GM21360 (cell line): ENCODE data around the gene UAP1L1.
"Not testable (repeated sequence)": the region's sequence is repeated elsewhere in the genome, so short reads cannot be mapped to it uniquely, and the experiment has no call there.

ENCODE experiments used
- ATAC-seq: cut with Tn5 transposase; IDR thresholded peaks from one replicate; pipeline ENCODE4 v1.9.1; 2021; ENCODE audit warnings: mild to moderate bottlenecking, moderate library complexity; ENCODE audit not compliant: unreplicated experiment

The UAP1L1 gene

DNA sequence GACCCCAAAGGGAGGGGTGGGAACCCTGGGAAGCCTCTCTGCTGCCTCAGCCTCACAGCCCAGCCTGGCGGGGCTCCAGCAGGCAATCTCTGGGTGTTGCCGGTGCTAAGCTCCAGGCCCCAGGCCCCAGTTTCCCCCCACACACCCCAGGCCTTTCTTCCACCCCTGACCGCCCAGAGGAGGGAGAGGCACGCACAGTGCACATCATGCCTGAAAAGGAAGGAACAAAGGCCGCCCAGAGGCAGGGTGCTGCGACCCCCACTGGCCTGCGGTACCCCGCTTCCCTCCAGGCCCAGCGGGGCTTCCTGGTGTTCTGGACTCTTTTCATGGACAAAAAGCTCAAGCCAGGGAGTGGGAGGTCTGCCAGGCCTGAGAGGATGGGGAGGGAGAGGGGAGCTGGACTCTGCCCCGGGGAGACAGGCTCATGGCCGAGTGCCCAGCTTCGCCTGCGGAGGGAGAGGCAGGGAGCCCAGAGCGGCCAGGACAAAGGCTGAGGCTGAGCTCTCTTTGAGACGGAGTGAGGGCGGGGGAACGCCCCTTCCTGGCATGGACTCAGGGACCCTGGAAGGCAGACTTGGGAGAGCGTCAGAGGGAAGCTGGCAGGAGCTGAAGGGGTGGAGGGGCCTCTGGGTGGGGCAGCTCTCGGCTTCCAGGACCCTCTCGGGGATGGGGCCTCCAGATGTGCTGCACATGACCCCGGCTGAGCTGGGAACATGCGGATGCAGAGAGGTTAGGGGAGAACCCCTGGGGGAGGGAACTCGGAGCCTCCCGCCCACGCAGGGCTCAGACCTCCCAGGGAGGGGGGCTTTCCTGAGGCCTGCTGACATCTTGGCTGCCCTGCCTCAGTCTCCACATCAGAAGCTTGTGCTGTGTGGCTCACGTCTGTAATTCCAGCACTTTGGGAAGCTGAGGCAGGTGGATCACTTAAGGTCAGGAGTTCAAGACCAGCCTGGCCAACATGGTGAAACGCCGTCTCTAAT is 21.6 kb upstream of the UAP1L1 start:
- ATAC-seq = no peak

DNA sequence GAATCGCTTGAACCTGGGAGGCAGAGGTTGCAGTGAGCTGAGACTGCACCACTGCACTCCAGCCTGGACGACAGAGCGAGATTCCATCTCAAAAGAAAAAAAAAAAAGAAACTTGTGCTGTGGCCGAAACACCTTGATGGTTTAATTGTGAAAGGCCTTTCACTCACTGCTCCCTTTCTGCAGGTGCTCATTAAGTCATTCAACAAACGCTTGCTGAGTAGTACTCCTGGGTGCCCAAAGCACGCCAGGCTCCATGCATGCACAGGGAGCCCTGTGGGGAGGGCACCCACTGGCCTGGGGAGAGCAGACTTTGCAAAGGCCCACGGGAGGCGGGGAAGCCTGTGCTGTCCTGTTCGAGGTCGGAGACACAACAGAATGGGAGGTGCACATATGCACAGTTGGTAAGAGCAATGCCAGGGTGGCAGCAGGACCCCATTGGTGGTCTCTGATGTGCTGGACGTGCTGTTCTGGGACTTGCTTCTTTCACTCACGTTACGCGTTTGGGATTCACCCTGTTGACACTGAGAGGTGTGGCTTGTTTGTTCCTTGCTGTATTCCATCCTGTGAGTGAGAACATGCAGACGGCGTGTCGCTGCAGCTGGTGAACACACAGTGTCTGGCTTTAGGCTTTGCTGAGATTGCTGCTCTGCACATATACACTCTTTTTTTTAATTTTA is 20.4 kb upstream of the UAP1L1 start:
- no peak for ATAC-seq

GRCh38 chr9:137057545-137057944 is 19.8 kb upstream of the UAP1L1 start:
- no peak for ATAC-seq

GRCh38 chr9:137058521-137059234 is 18.6 kb upstream of the UAP1L1 start:
- ATAC-seq = no peak

- ATAC-seq = no peak
Observed at GRCh38 chr9:137062384-137062783, 14.9 kb upstream of the UAP1L1 start.

- ATAC-seq = not testable (repeated sequence)
Observed at GRCh38 chr9:137062798-137063197, 14.5 kb upstream of the UAP1L1 start.

GRCh38 chr9:137063311-137064026 is 13.8 kb upstream of the UAP1L1 start:
- no peak for ATAC-seq

DNA sequence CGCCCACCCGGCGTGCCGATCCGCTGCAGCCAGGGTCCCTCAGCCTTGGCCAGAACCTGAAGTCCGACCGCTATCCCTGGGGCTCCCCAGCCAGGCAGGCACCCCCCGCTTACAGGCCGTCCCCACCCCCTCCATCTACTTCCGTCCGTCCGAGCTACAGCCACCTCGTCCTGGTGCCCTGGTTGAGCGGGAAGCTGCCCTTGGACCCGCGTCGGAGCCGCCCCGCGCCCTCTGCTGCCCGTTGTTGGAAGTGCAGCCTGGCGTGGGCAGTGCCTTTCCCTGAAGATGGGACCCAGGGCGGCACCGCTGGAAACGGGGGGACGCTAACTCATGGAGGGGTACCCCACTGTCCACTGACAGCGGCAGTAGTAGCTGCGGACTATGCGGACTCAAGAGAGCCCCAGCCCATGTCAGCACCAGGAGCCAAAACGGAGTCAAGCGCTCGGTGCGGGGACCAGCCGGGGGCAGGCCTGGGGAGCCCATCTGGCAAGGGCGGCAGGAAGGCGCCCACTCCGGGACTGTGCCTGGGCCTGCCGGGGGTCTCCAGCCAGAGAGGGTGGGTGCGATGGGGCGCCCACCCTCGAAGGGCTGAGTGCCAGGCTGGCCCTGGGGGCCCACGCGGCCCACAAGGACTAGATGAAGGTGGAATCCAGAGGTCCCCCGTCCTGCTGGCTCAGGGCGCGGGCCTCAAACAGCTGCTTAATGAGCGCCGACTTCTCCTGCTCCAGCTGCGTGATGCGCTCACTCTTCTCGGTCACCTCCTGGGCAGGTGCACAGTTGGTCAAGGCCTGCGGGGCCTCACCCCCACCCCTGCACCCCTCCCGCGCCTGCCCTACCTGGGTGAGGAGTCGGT is 13.1 kb upstream of the UAP1L1 start:
- no peak for ATAC-seq

DNA sequence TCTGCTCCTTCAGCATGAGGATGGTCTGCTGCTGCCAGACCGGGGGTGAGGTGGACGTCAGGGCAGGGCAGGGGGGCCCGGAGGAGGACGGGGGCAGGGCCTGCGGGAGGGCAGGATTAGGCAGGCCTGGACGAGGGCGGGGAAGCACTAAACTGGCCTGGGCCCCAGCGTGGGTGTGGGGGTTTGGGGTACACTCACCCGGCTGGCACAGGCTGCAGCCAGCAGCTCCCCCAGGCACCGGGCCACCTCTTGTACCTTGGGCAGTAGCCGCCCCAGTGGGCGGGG is 12.5 kb upstream of the UAP1L1 start:
- ATAC-seq = no peak

DNA sequence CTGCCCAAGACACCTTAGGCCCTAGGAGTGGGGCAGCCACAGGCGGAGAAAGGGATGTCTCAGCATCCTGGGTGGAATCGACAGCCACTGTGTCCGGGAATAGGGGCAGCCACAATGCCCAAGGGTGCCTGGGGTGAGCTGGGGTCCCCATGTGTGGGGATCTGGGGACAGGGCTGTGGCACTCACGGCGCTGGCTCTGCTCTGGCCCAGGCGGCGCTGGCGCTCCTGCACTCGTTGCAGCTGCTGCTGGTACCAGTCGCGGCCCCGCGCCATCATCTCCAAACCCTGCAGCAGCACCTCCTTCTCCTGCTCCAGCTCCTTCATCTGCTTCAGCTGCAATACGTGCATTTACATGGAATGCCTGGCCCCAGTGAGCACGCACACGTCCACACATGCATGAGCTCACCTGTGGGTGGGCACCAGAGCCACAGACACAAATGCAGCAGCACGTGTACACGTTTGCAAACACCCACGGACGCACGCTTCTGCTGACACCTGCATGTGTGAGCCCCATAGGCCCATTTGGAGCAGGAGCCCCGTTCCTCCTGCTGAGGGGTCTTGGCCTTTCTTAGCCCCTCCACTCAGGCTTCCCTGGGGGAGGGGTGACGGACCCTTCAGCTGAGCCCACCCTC is 11.9 kb upstream of the UAP1L1 start:
- ATAC-seq = no peak

- no peak for ATAC-seq
Observed at GRCh38 chr9:137066096-137066861, 11.0 kb upstream of the UAP1L1 start.

- ATAC-seq = peak; percentile 36
Observed at GRCh38 chr9:137067860-137068538, 9.3 kb upstream of the UAP1L1 start.

- no peak for ATAC-seq
Observed at GRCh38 chr9:137068539-137069507, 8.5 kb upstream of the UAP1L1 start.

GRCh38 chr9:137069508-137070091 is 7.7 kb upstream of the UAP1L1 start:
- ATAC-seq = peak; percentile 6

- peak; percentile 47 for ATAC-seq
Observed at GRCh38 chr9:137070201-137070905, 7.0 kb upstream of the UAP1L1 start, which contains the start of gene SAPCD2. SAPCD2 (minus strand) TSS chr9:137070557; CDS start chr9:137070460, 97 bp downstream.

GRCh38 chr9:137070906-137071275 is 6.4 kb upstream of the UAP1L1 start:
- no peak for ATAC-seq
